C4-2B (cell line): ENCODE measurements around the gene NGDN.

Experiments used
- H3K27ac ChIP-seq: fragments of 450-650 bp; 2 replicates; pipeline ENCODE4 v1.5.1; 2017
- CTCF ChIP-seq: fragments of 450-650 bp; conservative IDR thresholded peaks from 2 replicates; pipeline ENCODE4 v1.5.1; 2017; ENCODE audit warnings: mild to moderate bottlenecking
- ZFX ChIP-seq: fragments of 450-650 bp; IDR thresholded peaks from 2 replicates; pipeline ENCODE4 v1.6.1; 2017

NGDN gene

GRCh38 chr14:23481979-23482822 is 12.7 kb downstream of the NGDN start:
- no peak overlapping the region for H3K27ac ChIP-seq
- TF ChIP-seq ZFX (no peak), CTCF (no peak)

DNA sequence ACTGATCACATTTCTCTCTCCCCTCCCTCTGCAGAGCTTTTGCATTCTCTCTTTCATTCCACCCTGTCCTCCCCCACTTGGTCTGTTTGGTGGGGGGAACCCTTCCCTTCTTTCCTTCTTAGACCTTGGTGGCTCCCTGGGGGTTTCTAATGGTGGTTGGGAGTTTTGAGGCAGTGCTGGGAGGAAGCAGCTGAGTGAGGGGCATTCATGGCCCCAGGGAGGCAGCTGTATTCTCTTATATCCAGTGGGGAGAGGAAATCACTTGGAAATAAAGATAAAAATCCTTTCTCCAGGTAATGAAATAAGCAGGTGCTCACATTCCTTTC is 13.3 kb downstream of the NGDN start:
- no peak overlapping the region for H3K27ac ChIP-seq
- TF ChIP-seq CTCF (no peak), ZFX (no peak)

- no peak overlapping the region for H3K27ac ChIP-seq
- TF ChIP-seq CTCF (peak; percentile 31), ZFX (no peak)
Observed at GRCh38 chr14:23483236-23483854, 13.8 kb downstream of the NGDN start.

DNA sequence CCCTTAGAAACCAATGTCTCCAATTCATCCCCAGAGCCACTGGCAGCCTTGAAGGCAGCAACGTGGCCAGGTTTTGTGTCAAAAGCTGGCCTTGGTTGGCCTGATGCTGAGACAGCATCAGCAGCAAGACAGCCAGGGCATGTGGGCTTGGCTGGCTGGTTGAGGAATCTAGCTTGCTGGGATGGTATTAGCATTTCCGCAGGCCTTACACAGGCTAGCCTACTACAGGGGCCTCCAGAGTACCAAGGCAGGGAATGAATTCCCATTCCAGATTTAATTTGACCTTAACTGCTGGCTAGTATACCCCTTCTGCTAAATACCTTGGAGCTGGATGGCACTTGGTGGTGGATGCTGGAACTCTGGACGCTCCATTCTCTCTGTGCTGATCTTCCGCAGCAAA is 15.8 kb downstream of the NGDN start:
- TF ChIP-seq CTCF (no peak), ZFX (no peak)
- no peak overlapping the region for H3K27ac ChIP-seq

- H3K27ac ChIP-seq, result no peak overlapping the region
- TF ChIP-seq ZFX (no peak), CTCF (no peak)
Observed at GRCh38 chr14:23486036-23486435, 16.5 kb downstream of the NGDN start.

DNA sequence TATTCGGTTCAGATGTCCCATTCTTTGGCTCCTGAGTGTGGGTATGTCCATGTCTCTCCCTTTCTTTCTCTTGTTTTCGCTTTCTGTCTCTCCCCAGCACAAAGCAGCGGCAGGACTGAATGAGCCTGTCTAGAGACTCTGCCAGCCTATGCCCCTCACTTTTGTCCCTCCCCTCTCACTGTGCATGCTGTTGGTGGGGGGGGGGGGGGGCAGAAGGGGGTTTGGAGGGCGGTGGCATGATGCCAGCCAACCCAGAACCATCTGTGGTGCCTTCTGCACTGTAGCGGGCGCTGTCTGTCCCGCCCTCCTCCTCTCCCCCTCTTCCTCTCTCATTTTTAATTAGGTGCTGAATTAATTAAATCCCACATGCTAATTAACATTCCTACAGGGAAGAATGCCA is 17.7 kb downstream of the NGDN start:
- no peak for TF ChIP-seq CTCF
- no peak for TF ChIP-seq ZFX
- H3K27ac ChIP-seq, result no peak overlapping the region

DNA sequence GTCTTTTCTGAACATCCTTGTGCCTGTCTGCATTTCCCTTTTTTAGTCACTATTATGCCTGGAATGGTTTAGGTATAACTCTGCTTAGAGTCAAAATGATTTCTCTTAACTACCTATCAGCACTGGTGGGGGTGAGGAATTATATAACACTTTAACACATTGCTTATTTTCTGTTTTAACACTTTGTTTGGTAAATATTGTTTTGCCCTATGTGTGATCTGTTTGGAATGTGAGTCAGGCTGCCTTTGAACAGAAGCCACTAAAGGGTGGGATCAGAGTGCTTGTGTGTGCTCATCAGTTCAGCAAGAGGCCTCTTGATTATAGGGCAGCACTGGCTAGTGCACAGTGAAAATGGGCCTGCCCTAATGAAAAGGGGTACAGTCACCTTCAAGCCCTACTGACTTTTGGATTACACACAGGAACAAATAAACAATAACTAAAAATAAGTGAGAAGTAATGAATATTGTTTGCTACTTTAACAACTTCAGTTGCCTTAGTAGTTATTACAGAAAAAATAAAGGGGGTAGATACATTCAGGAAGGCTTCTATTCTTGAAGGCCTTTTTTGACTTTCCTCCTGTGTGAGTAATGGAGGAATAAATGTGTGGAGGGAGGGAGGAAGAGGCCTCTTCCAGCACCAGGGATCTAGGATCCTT is 23.2 kb downstream of the NGDN start:
- H3K27ac ChIP-seq, result no peak overlapping the region
- TF ChIP-seq ZFX, result no peak
- TF ChIP-seq CTCF, result no peak
